ENCODE data around the gene ADAM15.
A peak's percentile ranks its signal among the peaks of the same experiment; 100 is the strongest.

Gene ADAM15

GRCh38 chr1:155064111-155064831, 13.2 kb downstream of the ADAM15 start:
- peak; percentile 61 for DNase-seq
- in situ Hi-C loops (cut with HindIII; ENCODE audit: low pct_ligation_motif_present, low pct_unique_long_range_greater_than_20kb, low sequenced_read_pairs): no loop called here

- no peak for DNase-seq
- in situ Hi-C loops (cut with HindIII; ENCODE audit: low pct_ligation_motif_present, low pct_unique_long_range_greater_than_20kb, low sequenced_read_pairs): no loop called here
Measured at GRCh38 chr1:155064832-155065429, 13.8 kb downstream of the ADAM15 start.

- in situ Hi-C loops (cut with HindIII; ENCODE audit: low pct_ligation_motif_present, low pct_unique_long_range_greater_than_20kb, low sequenced_read_pairs): no loop called here
- no peak for DNase-seq
Measured at GRCh38 chr1:155066777-155067176, 15.7 kb downstream of the ADAM15 start.

GRCh38 chr1:155068599-155068998, 17.5 kb downstream of the ADAM15 start:
- in situ Hi-C loops (cut with HindIII; ENCODE audit: low pct_ligation_motif_present, low pct_unique_long_range_greater_than_20kb, low sequenced_read_pairs): no loop called here

GRCh38 chr1:155069551-155070157, 18.5 kb downstream of the ADAM15 start:
- in situ Hi-C loops (cut with HindIII; ENCODE audit: low pct_ligation_motif_present, low pct_unique_long_range_greater_than_20kb, low sequenced_read_pairs): no loop called here
- DNase-seq: no peak

More at GRCh38 chr1:155068599-155068998, 17.5 kb downstream of the ADAM15 start:
- DNase-seq: no peak

GRCh38 chr1:155070158-155070621, 19.1 kb downstream of the ADAM15 start:
- in situ Hi-C loops (cut with HindIII; ENCODE audit: low pct_ligation_motif_present, low pct_unique_long_range_greater_than_20kb, low sequenced_read_pairs): no loop called here

GRCh38 chr1:155070721-155071569, 19.8 kb downstream of the ADAM15 start:
- DNase-seq: peak; percentile 88
- in situ Hi-C loops (cut with HindIII; ENCODE audit: low pct_ligation_motif_present, low pct_unique_long_range_greater_than_20kb, low sequenced_read_pairs): no loop called here

More at GRCh38 chr1:155070158-155070621, 19.1 kb downstream of the ADAM15 start:
- DNase-seq: no peak

GRCh38 chr1:155071701-155072100, 20.6 kb downstream of the ADAM15 start:
- no peak for DNase-seq

GRCh38 chr1:155072531-155073289, 21.6 kb downstream of the ADAM15 start:
- no peak for DNase-seq
- in situ Hi-C loops (cut with HindIII; ENCODE audit: low pct_ligation_motif_present, low pct_unique_long_range_greater_than_20kb, low sequenced_read_pairs): no loop called here

More at GRCh38 chr1:155071701-155072100, 20.6 kb downstream of the ADAM15 start:
- in situ Hi-C loops (cut with HindIII; ENCODE audit: low pct_ligation_motif_present, low pct_unique_long_range_greater_than_20kb, low sequenced_read_pairs): no loop called here

- DNase-seq: no peak
Measured at GRCh38 chr1:155073377-155074242, 22.5 kb downstream of the ADAM15 start.

GRCh38 chr1:155075535-155075934, 24.4 kb downstream of the ADAM15 start:
- in situ Hi-C loops (cut with HindIII; ENCODE audit: low pct_ligation_motif_present, low pct_unique_long_range_greater_than_20kb, low sequenced_read_pairs): no loop called here
- DNase-seq: no peak

More at GRCh38 chr1:155073377-155074242, 22.5 kb downstream of the ADAM15 start:
- in situ Hi-C loops (cut with HindIII; ENCODE audit: low pct_ligation_motif_present, low pct_unique_long_range_greater_than_20kb, low sequenced_read_pairs): no loop called here

GRCh38 chr1:155076371-155076770, 25.3 kb downstream of the ADAM15 start:
- DNase-seq: no peak
- in situ Hi-C loops (cut with HindIII; ENCODE audit: low pct_ligation_motif_present, low pct_unique_long_range_greater_than_20kb, low sequenced_read_pairs): no loop called here

GRCh38 chr1:155077346-155077745, 26.2 kb downstream of the ADAM15 start:
- in situ Hi-C loops (cut with HindIII; ENCODE audit: low pct_ligation_motif_present, low pct_unique_long_range_greater_than_20kb, low sequenced_read_pairs): no loop called here
- no peak for DNase-seq

GRCh38 chr1:155077758-155078445, 26.8 kb downstream of the ADAM15 start:
- no peak for DNase-seq

GRCh38 chr1:155078469-155079209, 27.5 kb downstream of the ADAM15 start, which contains the start of gene EFNA3:
EFNA3 (plus strand) TSS chr1:155078837; CDS start chr1:155078942, 105 bp downstream.
- DNase-seq: peak; percentile 59
- in situ Hi-C loops (cut with HindIII; ENCODE audit: low pct_ligation_motif_present, low pct_unique_long_range_greater_than_20kb, low sequenced_read_pairs): no loop called here

More at GRCh38 chr1:155077758-155078445, 26.8 kb downstream of the ADAM15 start:
- in situ Hi-C loops (cut with HindIII; ENCODE audit: low pct_ligation_motif_present, low pct_unique_long_range_greater_than_20kb, low sequenced_read_pairs): no loop called here

- in situ Hi-C loops (cut with HindIII; ENCODE audit: low pct_ligation_motif_present, low pct_unique_long_range_greater_than_20kb, low sequenced_read_pairs): no loop called here
- DNase-seq: no peak
Measured at GRCh38 chr1:155079210-155079486, 28.0 kb downstream of the ADAM15 start.

All from ACHN (cell line).